Hippocampal formation (tissue), 2 donors: ENCODE measurements around the gene SLC25A22.

ENCODE experiments used
- DNase-seq, 2 donors: peaks; one replicate each; lab custom pipeline; 2025; lab: John Stamatoyannopoulos, UW

Gene SLC25A22

GRCh38 chr11:771617-772204 is 26.4 kb downstream of the SLC25A22 start:
- DNase-seq: no peak

GRCh38 chr11:770642-771616 is 27.2 kb downstream of the SLC25A22 start:
- DNase-seq: no peak

GRCh38 chr11:769887-770641 is 28.0 kb downstream of the SLC25A22 start:
- no peak for DNase-seq

GRCh38 chr11:767238-767637 is 30.8 kb downstream of the SLC25A22 start:
- no peak for DNase-seq

GRCh38 chr11:766936-767210 is 31.2 kb downstream of the SLC25A22 start:
- DNase-seq: no peak

- no peak for DNase-seq
Measured at GRCh38 chr11:766106-766935, 31.8 kb downstream of the SLC25A22 start.

- DNase-seq: no peak
Measured at GRCh38 chr11:765802-766091, 32.3 kb downstream of the SLC25A22 start.

GRCh38 chr11:765025-765801 is 32.9 kb downstream of the SLC25A22 start:
- peak; percentile 16 to 47 for DNase-seq

- DNase-seq: no peak
Measured at GRCh38 chr11:764322-765024, 33.6 kb downstream of the SLC25A22 start.

- DNase-seq: no peak
Measured at GRCh38 chr11:763549-764321, 34.3 kb downstream of the SLC25A22 start.

GRCh38 chr11:763073-763463 is 35.0 kb downstream of the SLC25A22 start:
- DNase-seq: no peak

GRCh38 chr11:762421-763072 is 35.5 kb downstream of the SLC25A22 start:
- DNase-seq: peak; percentile 55 to 57

GRCh38 chr11:761526-762108 is 36.5 kb downstream of the SLC25A22 start:
- no peak for DNase-seq

GRCh38 chr11:760236-760635 is 37.8 kb downstream of the SLC25A22 start:
- no peak for DNase-seq

- no peak for DNase-seq
Measured at GRCh38 chr11:749731-750130, 48.4 kb downstream of the SLC25A22 start.

GRCh38 chr11:748007-748359 is 50.1 kb downstream of the SLC25A22 start:
- no peak for DNase-seq

GRCh38 chr11:747158-748006 is 50.7 kb downstream of the SLC25A22 start, which contains the start of gene TALDO1:
Gene TALDO1 (plus strand): TSS chr11:747464. CDS start chr11:747482, 18 bp downstream.
- peak; percentile 84 to 90 for DNase-seq
